ENCODE data around the gene RNASE8.

GRCh38 chr14:21098892-21099595 lies 41.4 kb downstream of the RNASE8 start:
- no peak for TF ChIP-seq CTCF (IDR thresholded peaks at IDR 0.05)
- no peak for TF ChIP-seq POLR2AphosphoS5 (IDR thresholded peaks at IDR 0.05)

Measured in sigmoid colon (tissue), 4 donors.